Endodermal cell (in vitro differentiated cells): Measurements from ENCODE around the gene DDX51. TPM values are rescaled to one million over a fixed set of nuclear protein-coding genes. Genes with fewer than 3 reads are reported as not detected.

Experiments used
- DNase-seq: peaks from one replicate; pipeline ENCODE4 v3.0.0-alpha.2; 2017
- H3K27ac ChIP-seq: 2 replicates; pipeline ENCODE4 v1.5.1; 2013; ENCODE audit warnings: mild to moderate bottlenecking, low read depth, low read length, moderate library complexity
- H3K27me3 ChIP-seq: 2 replicates; pipeline ENCODE4 v1.6.1; 2013; ENCODE audit warnings: mild to moderate bottlenecking, low read length, moderate library complexity; ENCODE audit not compliant: insufficient read depth, control insufficient read depth, poor library complexity, severe bottlenecking
- H3K36me3 ChIP-seq: 2 replicates; pipeline ENCODE4 v1.7.0; 2013; ENCODE audit warnings: mild to moderate bottlenecking, low read length, moderate library complexity; ENCODE audit not compliant: control insufficient read depth, insufficient read depth
- H3K4me1 ChIP-seq: one replicate; pipeline ENCODE4 v1.7.0; 2013; ENCODE audit warnings: low read length; ENCODE audit not compliant: control insufficient read depth, insufficient read depth
- H3K4me3 ChIP-seq: 2 replicates; pipeline ENCODE4 v1.5.1; 2013; ENCODE audit warnings: mild to moderate bottlenecking, low read length, moderate library complexity
- H3K9ac ChIP-seq: 2 replicates; pipeline ENCODE4 v1.6.1; 2013; ENCODE audit warnings: mild to moderate bottlenecking, low read length, moderate library complexity; ENCODE audit not compliant: poor library complexity, severe bottlenecking; ENCODE audit errors: extremely low read depth
- H3K9me3 ChIP-seq: 2 replicates; pipeline ENCODE4 v1.6.1; 2013; ENCODE audit warnings: mild to moderate bottlenecking, low read length, moderate library complexity; ENCODE audit not compliant: control insufficient read depth
- H3K27ac Mint-ChIP-seq: 2 replicates; pipeline ENCODE4 v1.8.0; 2020; ENCODE audit warnings: mixed read lengths
- H3K27me3 Mint-ChIP-seq: 2 replicates; pipeline ENCODE4 v1.8.0; 2021; ENCODE audit warnings: mild to moderate bottlenecking, mixed read lengths; ENCODE audit not compliant: insufficient read depth
- H3K36me3 Mint-ChIP-seq: 2 replicates; pipeline ENCODE4 v1.8.0; 2020; ENCODE audit warnings: low read depth, mixed read lengths
- H3K4me1 Mint-ChIP-seq: 2 replicates; pipeline ENCODE4 v1.8.0; 2020; ENCODE audit warnings: mixed read lengths
- H3K4me3 Mint-ChIP-seq: 2 replicates; pipeline ENCODE4 v1.8.0; 2020; ENCODE audit warnings: mild to moderate bottlenecking, moderate library complexity, mixed read lengths
- H3K9me3 Mint-ChIP-seq: 2 replicates; pipeline ENCODE4 v1.8.0; 2020; ENCODE audit warnings: mild to moderate bottlenecking, mixed read lengths
- CTCF ChIP-seq: fragments of 200-600 bp; sonication (generic); conservative IDR thresholded peaks from 2 replicates; pipeline ENCODE4 v1.5.0; 2021; ENCODE audit warnings: antibody characterized with exemption, mild to moderate bottlenecking
- WGBS, 2 experiments: methylation state at CpG; one replicate each; pipeline versions ENCODE4 v1.1.5 to v1.1.7; 2013; ENCODE audit warnings: missing lambda C conversion rate in 2 of 2, mixed read lengths in 1 of 2; ENCODE audit not compliant: insufficient coverage in 1 of 2, insufficient read length in 1 of 2; 5-methylcytosine and 5-hydroxymethylcytosine counted together
- total RNA-seq, 2 donors: library from RNA; stranded (reverse); fragmentation: NEBNext Ultra II Directional in 1 of 2; extraction: Animal tissue kit (Norgen Biotek cat#: 25700) in 1 of 2; gene quantifications; 2 replicates in 1 of 2; 3 replicates in 1 of 2; pipeline ENCODE4 v1.2.1, GENCODE V29; 2021

The DDX51 gene
- total RNA-seq, 2 donors from 2014 or later: 31.5 to 33.8 TPM

GRCh38 chr12:132186857-132187620 lies 42.9 kb upstream of the DDX51 start:
- H3K36me3 ChIP-seq: no peaks in the 10 kb centered on the region
- H3K9me3 ChIP-seq: no peaks in the 10 kb centered on the region
- peaks cover 3% of the 10 kb centered on the region for H3K9me3 Mint-ChIP-seq
- 89% methylated on average over 24 to 39 of the region's 39 CpGs for WGBS, 2 experiments
- H3K4me3 Mint-ChIP-seq: no peak overlapping the region
- no peaks in the 10 kb centered on the region for H3K36me3 Mint-ChIP-seq
- peaks cover 32% of the 10 kb centered on the region for H3K27me3 ChIP-seq
- DNase-seq: no peak
- H3K27me3 Mint-ChIP-seq: peaks cover 81% of the 10 kb centered on the region
- TF ChIP-seq CTCF: no peak
- no peaks in the 10 kb centered on the region for H3K4me1 ChIP-seq
- H3K27ac Mint-ChIP-seq: no peak overlapping the region
- no peak overlapping the region for H3K27ac ChIP-seq
- no peak overlapping the region for H3K9ac ChIP-seq
- peaks cover 3% of the 10 kb centered on the region for H3K4me1 Mint-ChIP-seq
- no peak overlapping the region for H3K4me3 ChIP-seq

- no peak overlapping the region for H3K27ac ChIP-seq
- Mint-ChIP-seq H3K27ac (no peak overlapping the region), H3K4me3 (no peak overlapping the region), H3K27me3 (peaks cover 80% of the 10 kb centered on the region), H3K9me3 (peaks cover 3% of the 10 kb centered on the region), H3K4me1 (peaks cover 3% of the 10 kb centered on the region), H3K36me3 (no peaks in the 10 kb centered on the region)
- WGBS, 2 experiments: 65 to 78% methylated on average over 20 to 24 of the region's 24 CpGs
- H3K4me1 ChIP-seq: no peaks in the 10 kb centered on the region
- no peaks in the 10 kb centered on the region for H3K36me3 ChIP-seq
- no peak for TF ChIP-seq CTCF
- no peak overlapping the region for H3K9ac ChIP-seq
- no peak overlapping the region for H3K4me3 ChIP-seq
- no peaks in the 10 kb centered on the region for H3K9me3 ChIP-seq
- DNase-seq: no peak
- peaks cover 25% of the 10 kb centered on the region for H3K27me3 ChIP-seq
These were observed 42.2 kb upstream of the DDX51 start for GRCh38 chr12:132186208-132186856.

- no peak overlapping the region for H3K9ac ChIP-seq
- H3K36me3 ChIP-seq: no peaks in the 10 kb centered on the region
- H3K9me3 ChIP-seq: no peaks in the 10 kb centered on the region
- no peak for TF ChIP-seq CTCF
- Mint-ChIP-seq H3K27ac (no peak overlapping the region), H3K9me3 (peaks cover 3% of the 10 kb centered on the region), H3K4me1 (peaks cover 3% of the 10 kb centered on the region), H3K27me3 (peaks cover 78% of the 10 kb centered on the region), H3K36me3 (no peaks in the 10 kb centered on the region), H3K4me3 (no peak overlapping the region)
- H3K27ac ChIP-seq: no peak overlapping the region
- DNase-seq: no peak
- 66 to 74% methylated on average over 16 of the region's 16 CpGs for WGBS, 2 experiments
- peaks cover 21% of the 10 kb centered on the region for H3K27me3 ChIP-seq
- H3K4me1 ChIP-seq: no peaks in the 10 kb centered on the region
- H3K4me3 ChIP-seq: no peak overlapping the region
These were observed 41.6 kb upstream of the DDX51 start for GRCh38 chr12:132185705-132186104.
